ENCODE measurements around the gene TIMP1.

Gene TIMP1

DNA sequence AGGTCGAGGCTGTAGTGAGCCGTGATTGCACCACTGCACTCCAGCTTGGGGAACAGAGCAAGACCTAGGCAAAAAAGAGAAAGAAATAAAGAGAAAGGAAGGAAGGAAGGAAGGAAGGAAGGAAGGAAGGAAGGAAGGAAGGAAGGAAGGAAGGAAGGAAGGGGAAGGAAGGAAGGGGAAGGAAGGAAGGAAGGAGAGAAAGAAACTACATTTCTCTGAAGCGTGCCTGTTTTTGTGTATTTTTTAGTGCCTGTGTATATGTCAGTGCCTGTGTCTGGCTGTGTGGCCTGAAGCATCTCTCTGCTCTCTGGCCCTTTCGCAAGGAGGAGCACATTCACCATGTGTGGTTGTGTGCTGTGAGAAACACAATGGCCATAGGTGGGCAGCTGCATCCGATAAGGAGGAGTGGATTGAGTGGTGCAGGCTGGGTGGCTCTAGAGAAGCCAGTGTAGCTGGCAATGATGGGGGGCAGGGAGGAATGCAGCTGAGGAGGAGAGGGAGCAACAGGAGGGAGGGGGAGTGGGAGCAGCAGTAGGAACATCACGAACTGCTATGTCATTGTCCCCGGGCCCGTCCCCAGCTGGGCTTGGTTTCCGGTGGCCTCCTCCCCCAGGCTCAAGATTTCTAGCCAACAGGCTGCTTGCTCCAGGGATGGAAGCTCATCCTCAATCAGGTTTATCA is 26.0 kb downstream of the TIMP1 start:
- no peak for DNase-seq

DNA sequence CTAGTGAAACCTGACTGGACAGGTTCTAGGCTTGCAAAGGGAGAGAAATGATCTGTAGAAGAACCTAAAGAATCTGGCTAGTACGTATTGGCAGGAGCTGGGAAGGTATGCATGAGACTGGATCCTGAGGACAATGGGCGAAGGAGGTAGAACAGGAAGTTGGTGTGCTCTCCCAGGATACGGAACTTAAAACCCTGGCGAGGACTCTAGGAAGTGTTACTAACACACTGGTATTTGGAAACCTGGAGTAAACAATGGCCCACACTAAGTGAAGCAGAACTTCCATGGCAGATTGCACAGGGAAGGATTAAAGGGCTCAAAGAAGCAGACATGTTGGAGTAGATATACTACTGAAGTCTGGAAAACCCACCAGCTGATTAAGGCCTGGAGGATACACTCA is 28.3 kb downstream of the TIMP1 start:
- no peak for DNase-seq

DNA sequence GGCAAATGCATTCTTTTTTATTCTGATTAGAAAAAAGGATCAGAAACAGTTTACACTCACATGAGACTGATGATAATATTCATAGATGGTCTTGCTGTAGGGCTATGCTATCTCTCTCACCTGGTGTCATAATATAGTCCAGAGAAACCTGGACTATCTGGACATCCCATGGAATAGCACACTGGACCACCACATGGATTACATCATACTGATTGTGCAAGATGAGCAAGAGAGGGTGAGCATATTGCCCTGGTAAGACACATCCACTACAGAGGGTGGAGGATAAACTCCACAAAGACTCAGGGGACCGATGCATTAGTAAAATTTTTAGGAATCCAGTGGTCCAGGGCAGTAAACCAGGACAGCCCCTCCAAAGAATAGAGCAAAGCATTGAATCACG is 29.3 kb downstream of the TIMP1 start:
- no peak for DNase-seq

GRCh38 chrX:47611926-47612325 is 29.7 kb downstream of the TIMP1 start:
- DNase-seq: no peak

DNA sequence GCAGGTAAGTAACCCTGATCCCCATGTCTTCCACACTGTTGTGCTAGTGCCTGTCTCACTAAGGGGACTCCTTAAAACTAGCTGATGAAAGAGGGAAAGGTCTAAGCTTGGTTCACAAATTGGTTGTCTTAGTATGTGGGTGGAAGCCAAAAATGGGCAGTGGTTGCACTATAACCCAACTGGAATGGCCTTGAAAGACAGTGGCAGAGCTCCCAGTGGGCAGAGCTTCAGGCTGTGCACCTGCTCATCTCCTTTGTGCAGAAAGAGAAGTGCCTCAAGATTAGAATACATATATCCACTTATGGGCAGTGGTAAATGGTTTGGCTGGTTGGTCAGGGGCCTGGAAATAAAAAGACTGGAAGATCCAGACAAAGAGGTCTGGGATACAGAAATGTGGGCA is 30.2 kb downstream of the TIMP1 start:
- no peak for DNase-seq

DNA sequence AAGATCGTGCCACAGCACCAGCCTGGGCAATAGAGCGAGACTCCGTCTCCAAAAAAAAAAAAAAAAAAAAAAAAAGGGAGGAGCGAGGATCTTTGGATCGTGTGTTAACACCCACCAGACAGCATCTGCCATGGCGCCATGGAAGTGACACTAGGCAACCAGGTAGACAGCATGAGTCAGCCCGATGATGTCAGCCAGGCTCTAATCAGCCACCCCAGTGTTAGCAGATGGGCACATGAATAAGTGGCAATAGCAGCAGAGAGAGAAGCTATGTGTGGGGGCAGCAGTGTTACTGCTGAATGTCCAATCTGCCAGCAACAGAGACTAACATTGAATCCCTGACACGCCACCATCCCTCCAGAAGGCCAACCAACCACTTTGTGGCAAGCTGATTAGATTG is 30.8 kb downstream of the TIMP1 start:
- peak; percentile 70 for DNase-seq

DNA sequence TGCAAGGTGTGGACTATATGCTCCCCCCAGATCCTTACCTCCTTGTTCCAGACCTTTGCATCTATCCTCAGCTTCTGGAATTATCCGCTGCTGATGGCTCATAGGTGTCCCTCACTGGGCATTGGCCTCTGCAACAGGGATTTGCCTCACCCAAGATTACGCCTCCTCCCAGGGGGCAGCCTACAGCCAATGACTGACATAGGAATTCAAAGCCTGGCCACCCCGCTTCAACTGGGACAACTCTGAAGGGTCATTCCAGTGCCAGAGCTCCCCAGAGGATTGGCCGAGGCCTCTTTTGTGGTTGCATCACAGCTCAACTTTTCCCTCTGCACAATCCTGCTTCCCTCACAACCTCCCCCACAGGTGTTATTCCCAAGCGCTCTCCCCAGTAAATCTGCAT is 32.4 kb downstream of the TIMP1 start:
- no peak for DNase-seq

GRCh38 chrX:47618923-47619485 is 36.8 kb downstream of the TIMP1 start:
- DNase-seq: peak; percentile 36

GRCh38 chrX:47619486-47620302 is 37.5 kb downstream of the TIMP1 start, which contains the start of gene SYN1:
Gene SYN1, minus strand, starts transcription at chrX:47619857. Its CDS starts 129 bp downstream, at chrX:47619728.
- DNase-seq: peak; percentile 83

- DNase-seq: no peak
Observed at GRCh38 chrX:47620303-47620685, 38.1 kb downstream of the TIMP1 start.

DNA sequence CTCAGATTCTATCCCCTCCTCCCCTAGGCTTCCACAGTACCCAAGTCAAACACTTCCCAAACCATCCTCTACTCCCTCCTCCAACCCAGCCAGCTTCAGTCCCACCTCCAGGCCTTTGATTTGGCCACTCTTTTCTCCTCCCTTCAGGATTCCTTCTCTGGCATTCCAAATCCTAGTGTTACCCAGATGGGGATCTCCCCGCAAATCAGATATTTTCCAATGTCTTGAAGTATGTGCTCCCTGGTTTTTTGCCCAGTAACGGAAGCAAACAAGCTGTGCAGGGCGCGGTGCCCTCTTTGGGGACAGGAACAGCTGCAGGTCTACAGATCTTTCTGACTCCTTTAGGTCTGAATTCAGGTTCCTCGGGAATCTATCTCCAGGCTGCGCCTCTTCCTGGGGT is 39.6 kb downstream of the TIMP1 start:
- DNase-seq: no peak

GRCh38 chrX:47623540-47624027 is 41.3 kb downstream of the TIMP1 start:
- peak; percentile 93 for DNase-seq

GRCh38 chrX:47625365-47625764 is 43.1 kb downstream of the TIMP1 start:
- peak; percentile 30 for DNase-seq

DNA sequence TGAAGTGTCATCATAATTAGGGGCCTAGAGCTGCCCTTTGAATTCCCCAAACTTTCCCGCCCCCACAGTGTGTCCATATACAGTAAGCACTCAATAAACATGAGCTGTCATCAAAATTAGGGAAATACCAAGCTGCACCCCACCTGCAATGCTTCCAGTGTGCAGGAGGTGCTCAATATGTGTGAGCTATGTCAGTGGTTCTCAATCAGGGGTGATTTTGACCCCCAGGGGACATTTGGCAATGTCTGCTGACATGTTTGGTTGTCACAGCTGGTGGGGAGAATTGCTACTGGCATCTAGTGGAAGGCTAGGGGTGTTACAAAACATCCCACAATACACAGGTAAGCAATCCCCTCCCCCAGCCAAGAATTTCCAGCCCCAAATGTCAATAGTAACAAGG is 46.7 kb downstream of the TIMP1 start:
- peak; percentile 40 for DNase-seq

- DNase-seq: no peak
Observed at GRCh38 chrX:47629419-47630200, 47.4 kb downstream of the TIMP1 start, which contains the start of gene CFP. Gene CFP, minus strand, starts transcription at chrX:47629930. Its CDS starts 86 bp downstream, at chrX:47629844.

DNA sequence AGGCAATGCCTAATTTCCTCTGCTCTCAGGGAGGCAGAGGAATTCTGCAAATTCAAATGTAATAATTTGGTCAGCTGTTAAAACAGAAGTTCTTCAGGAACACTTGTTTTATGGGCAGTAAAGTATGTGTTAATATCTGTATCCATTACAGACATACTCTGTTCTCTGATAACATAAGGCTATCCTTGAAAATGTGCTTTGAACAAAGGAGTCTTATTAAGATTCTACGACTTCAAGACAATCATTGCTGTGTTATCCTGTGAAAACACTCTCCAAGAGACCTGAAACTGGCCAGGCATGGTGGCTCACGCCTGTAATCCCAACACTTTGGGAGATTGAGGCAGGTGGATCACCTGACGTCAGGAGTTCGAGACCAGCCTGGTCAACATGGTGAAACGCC is 49.4 kb downstream of the TIMP1 start:
- DNase-seq: no peak

DNA sequence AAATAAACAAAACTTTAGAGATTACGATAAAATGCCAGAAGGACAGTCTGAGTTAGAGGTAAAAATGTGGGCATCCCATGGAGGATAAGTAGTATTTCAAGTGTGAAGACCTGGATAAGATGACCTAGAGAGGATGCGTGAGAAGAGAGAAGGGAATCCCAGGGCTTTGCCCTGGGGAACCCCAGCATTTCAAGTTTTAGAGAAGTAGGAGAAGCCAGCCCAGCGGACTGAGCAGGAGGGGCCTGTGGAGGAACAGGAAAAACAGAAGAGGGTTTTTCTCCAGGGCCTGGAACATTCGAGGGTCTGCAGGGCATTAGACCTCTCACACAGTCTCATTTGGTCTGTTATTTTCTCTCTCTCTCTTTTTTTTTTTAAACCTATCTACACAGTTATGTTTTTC is 50.4 kb downstream of the TIMP1 start:
- no peak for DNase-seq

- no peak for DNase-seq
Observed at GRCh38 chrX:47633689-47634590, 51.7 kb downstream of the TIMP1 start.

DNA sequence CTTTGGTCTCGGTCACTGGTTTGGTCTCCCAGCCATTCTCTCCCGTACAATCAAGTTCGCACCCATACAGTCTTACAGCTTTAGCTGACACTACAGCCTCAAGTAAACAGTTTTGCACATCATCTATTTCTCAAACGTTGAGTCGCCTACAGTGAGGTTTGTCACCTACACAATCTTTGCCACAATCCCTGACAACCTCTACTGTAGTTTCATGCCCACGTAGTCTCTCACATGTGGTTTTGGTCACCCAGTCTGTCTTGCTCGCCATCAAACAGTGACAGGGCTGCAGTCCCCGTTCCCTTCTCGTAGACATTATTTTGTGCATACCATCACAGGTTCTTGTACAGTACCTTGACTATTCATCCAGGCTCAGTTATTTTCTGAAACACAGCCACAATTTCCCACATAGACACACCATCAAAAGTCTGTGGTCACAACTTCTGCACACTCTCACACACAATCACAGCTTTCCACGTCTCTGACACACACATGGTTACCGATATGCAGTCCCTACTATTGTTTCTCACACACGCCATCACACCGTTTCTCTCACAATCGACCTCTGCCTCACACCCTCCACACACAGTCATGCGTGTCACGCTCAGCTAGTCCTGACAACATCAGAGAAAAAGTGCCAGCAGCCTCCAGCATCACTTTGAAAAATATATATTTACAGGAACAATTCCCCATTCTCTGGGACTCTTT is 52.8 kb downstream of the TIMP1 start:
- no peak for DNase-seq
